HEK293 (cell line): ENCODE results near the gene ABHD17A.
A peak's percentile ranks its signal among the peaks of the same experiment; 100 is the strongest.

Experiments used
- ATF2 ChIP-seq: fragments of 450-650 bp; formaldehyde crosslinking; IDR thresholded peaks from 2 replicates; pipeline ENCODE4 v1.5.1; 2016; ENCODE audit warnings: missing biosample characterization, missing genetic modification characterization, low read depth
- GLI4 ChIP-seq: fragments of 450-650 bp; formaldehyde crosslinking; IDR thresholded peaks from 2 replicates; pipeline ENCODE4 v1.5.1; 2016; ENCODE audit warnings: missing biosample characterization, missing genetic modification characterization
- GLIS2 ChIP-seq: fragments of 450-650 bp; formaldehyde crosslinking; IDR thresholded peaks from 2 replicates; pipeline ENCODE4 v1.5.1; 2016; ENCODE audit warnings: missing biosample characterization, missing genetic modification characterization
- KLF1 ChIP-seq: fragments of 450-650 bp; formaldehyde crosslinking; IDR thresholded peaks from 2 replicates; pipeline ENCODE4 v1.5.1; 2016; ENCODE audit warnings: missing biosample characterization, missing genetic modification characterization
- SETDB1 ChIP-seq: IDR thresholded peaks from one replicate; pipeline ENCODE4 v1.6.1; 2017; ENCODE audit warnings: mild to moderate bottlenecking, low read length, moderate library complexity, mixed read lengths; ENCODE audit not compliant: insufficient read length
- SP2 ChIP-seq: fragments of 450-650 bp; formaldehyde crosslinking; IDR thresholded peaks from 2 replicates; pipeline ENCODE4 v1.5.1; 2016; ENCODE audit warnings: missing biosample characterization, missing genetic modification characterization
- ZBTB17 ChIP-seq: fragments of 450-650 bp; formaldehyde crosslinking; IDR thresholded peaks from 2 replicates; pipeline ENCODE4 v1.5.1; 2016; ENCODE audit warnings: missing biosample characterization, missing genetic modification characterization
- ZFP69B ChIP-seq: fragments of 450-650 bp; formaldehyde crosslinking; IDR thresholded peaks from 2 replicates; pipeline ENCODE4 v1.5.1; 2016; ENCODE audit warnings: missing biosample characterization, missing genetic modification characterization
- ZNF132 ChIP-seq: fragments of 450-650 bp; formaldehyde crosslinking; IDR thresholded peaks from 2 replicates; pipeline ENCODE4 v1.5.1; 2017; ENCODE audit warnings: missing biosample characterization, missing genetic modification characterization, borderline replicate concordance
- ZNF146 ChIP-seq: fragments of 450-650 bp; formaldehyde crosslinking; IDR thresholded peaks from 2 replicates; pipeline ENCODE4 v1.5.1; 2016; ENCODE audit warnings: missing biosample characterization, missing genetic modification characterization
- ZNF169 ChIP-seq: fragments of 450-650 bp; formaldehyde crosslinking; IDR thresholded peaks from 2 replicates; pipeline ENCODE4 v1.5.1; 2016; ENCODE audit warnings: missing biosample characterization, missing genetic modification characterization
- ZNF362 ChIP-seq: fragments of 450-650 bp; formaldehyde crosslinking; IDR thresholded peaks from 2 replicates; pipeline ENCODE4 v1.5.1; 2016; ENCODE audit warnings: missing biosample characterization, missing genetic modification characterization
- ZNF398 ChIP-seq: fragments of 450-650 bp; formaldehyde crosslinking; IDR thresholded peaks from 2 replicates; pipeline ENCODE4 v1.5.1; 2017; ENCODE audit warnings: missing biosample characterization, missing genetic modification characterization
- ZNF423 ChIP-seq: fragments of 450-650 bp; formaldehyde crosslinking; IDR thresholded peaks from 2 replicates; pipeline ENCODE4 v1.5.1; 2016; ENCODE audit warnings: missing biosample characterization, missing genetic modification characterization
- ZNF513 ChIP-seq: fragments of 450-650 bp; IDR thresholded peaks from 2 replicates; pipeline ENCODE4 v1.5.1; 2018; ENCODE audit warnings: missing biosample characterization, missing genetic modification characterization
- ZNF529 ChIP-seq: fragments of 450-650 bp; formaldehyde crosslinking; IDR thresholded peaks from 2 replicates; pipeline ENCODE4 v1.5.1; 2017; ENCODE audit warnings: missing genetic modification characterization, missing biosample characterization; ENCODE audit not compliant: insufficient replicate concordance
- ZNF530 ChIP-seq: fragments of 450-650 bp; formaldehyde crosslinking; IDR thresholded peaks from 2 replicates; pipeline ENCODE4 v1.5.1; 2016; ENCODE audit warnings: low read depth, missing biosample characterization, missing genetic modification characterization
- ZNF549 ChIP-seq: fragments of 450-650 bp; IDR thresholded peaks from 2 replicates; pipeline ENCODE4 v1.5.1; 2018; ENCODE audit warnings: missing biosample characterization, missing genetic modification characterization, mild to moderate bottlenecking, inconsistent platforms, moderate library complexity
- ZNF621 ChIP-seq: fragments of 450-650 bp; formaldehyde crosslinking; IDR thresholded peaks from 2 replicates; pipeline ENCODE4 v1.5.1; 2017; ENCODE audit warnings: missing biosample characterization, missing genetic modification characterization
- ZNF639 ChIP-seq: fragments of 450-650 bp; formaldehyde crosslinking; IDR thresholded peaks from 2 replicates; pipeline ENCODE4 v1.5.1; 2016; ENCODE audit warnings: missing biosample characterization, missing genetic modification characterization
- ZNF664 ChIP-seq: fragments of 450-650 bp; formaldehyde crosslinking; IDR thresholded peaks from 2 replicates; pipeline ENCODE4 v1.5.1; 2016; ENCODE audit warnings: missing biosample characterization, missing genetic modification characterization
- ZNF692 ChIP-seq: fragments of 450-650 bp; formaldehyde crosslinking; IDR thresholded peaks from 2 replicates; pipeline ENCODE4 v1.5.1; 2016; ENCODE audit warnings: missing biosample characterization, missing genetic modification characterization
- ZNF747 ChIP-seq: fragments of 450-650 bp; formaldehyde crosslinking; IDR thresholded peaks from 2 replicates; pipeline ENCODE4 v1.5.1; 2016; ENCODE audit warnings: missing biosample characterization, missing genetic modification characterization
- ZNF76 ChIP-seq: fragments of 450-650 bp; formaldehyde crosslinking; IDR thresholded peaks from 2 replicates; pipeline ENCODE4; 2016; ENCODE audit warnings: low read depth, missing biosample characterization, missing genetic modification characterization, borderline replicate concordance
- ZNF777 ChIP-seq: fragments of 450-650 bp; formaldehyde crosslinking; IDR thresholded peaks from 2 replicates; pipeline ENCODE4 v1.5.1; 2017; ENCODE audit warnings: missing biosample characterization, missing genetic modification characterization, borderline replicate concordance
- ZNF791 ChIP-seq: fragments of 450-650 bp; formaldehyde crosslinking; IDR thresholded peaks from 2 replicates; pipeline ENCODE4 v1.5.1; 2016; ENCODE audit warnings: missing biosample characterization, missing genetic modification characterization
- ZNF792 ChIP-seq: fragments of 450-650 bp; formaldehyde crosslinking; IDR thresholded peaks from 2 replicates; pipeline ENCODE4 v1.5.1; 2016; ENCODE audit warnings: missing biosample characterization, missing genetic modification characterization
- ZNF830 ChIP-seq: fragments of 450-650 bp; IDR thresholded peaks from 2 replicates; pipeline ENCODE4 v1.5.0; 2018; ENCODE audit warnings: missing biosample characterization, missing genetic modification characterization, low read depth, mild to moderate bottlenecking, moderate library complexity
- ZNF837 ChIP-seq: fragments of 450-650 bp; formaldehyde crosslinking; IDR thresholded peaks from 2 replicates; pipeline ENCODE4 v1.5.1; 2016; ENCODE audit warnings: missing biosample characterization, missing genetic modification characterization
- ZSCAN4 ChIP-seq: fragments of 450-650 bp; formaldehyde crosslinking; IDR thresholded peaks from 2 replicates; pipeline ENCODE4 v1.5.1; 2017; ENCODE audit warnings: missing biosample characterization, missing genetic modification characterization

ABHD17A gene

GRCh38 chr19:1907563-1908363 lies 22.5 kb upstream of the ABHD17A start (continued):
- TF ChIP-seq ATF2, result no peak
- no peak for TF ChIP-seq ZNF639 (tag by site-specific recombination)
- TF ChIP-seq ZNF529, result no peak
- TF ChIP-seq ZNF76 (tag by site-specific recombination), result no peak
- TF ChIP-seq ZNF747 (tag by site-specific recombination), result no peak
- TF ChIP-seq ZNF791 (tag by site-specific recombination), result no peak
- TF ChIP-seq ZNF169, result no peak
- TF ChIP-seq ZNF621 (tag by site-specific recombination), result no peak
- no peak for TF ChIP-seq ZNF398
- no peak for TF ChIP-seq ZNF132
- no peak for TF ChIP-seq ZNF530 (tag by site-specific recombination)
- TF ChIP-seq ZNF830 (tag by site-specific recombination), result no peak
- TF ChIP-seq ZNF146 (tag by site-specific recombination), result no peak
- no peak for TF ChIP-seq ZNF423 (tag by site-specific recombination)
- peak; percentile 41; the same call in 1 of the 2 replicates for TF ChIP-seq ZFP69B (tag by site-specific recombination)
- TF ChIP-seq GLIS2, result no peak
- 0 out of 2 replicates have a peak, but pooled peaks have one; percentile 33 for TF ChIP-seq KLF1 (tag by site-specific recombination)
- TF ChIP-seq ZSCAN4, result no peak
- no peak for TF ChIP-seq ZBTB17 (tag by site-specific recombination)
- TF ChIP-seq SP2 (tag by site-specific recombination), result peak; percentile 13; the same call in 1 of the 2 replicates
- no peak for TF ChIP-seq ZNF513
- no peak for TF ChIP-seq ZNF362
- no peak for TF ChIP-seq GLI4 (tag by site-specific recombination)
- no peak for TF ChIP-seq ZNF792
- no peak for TF ChIP-seq SETDB1
- no peak for TF ChIP-seq ZNF777
- no peak for TF ChIP-seq ZNF549
- TF ChIP-seq ZNF837 (tag by site-specific recombination), result no peak
- TF ChIP-seq ZNF692 (tag by site-specific recombination), result peak; percentile 50; the same call in 1 of the 2 replicates
- no peak for TF ChIP-seq ZNF664 (tag by site-specific recombination)
